Gastrocnemius medialis (tissue), 4 donors: Measurements from ENCODE around the gene DSCAML1.

Source experiments
- CTCF ChIP-seq, 5 experiments: fragments of 450-650 bp in 3 of 5; fragments of 200-600 bp in 2 of 5; sonication (generic) in 2 of 5; IDR thresholded peaks in 4 of 5; conservative IDR thresholded peaks in 1 of 5; 1 replicate in 4 of 5; 2 replicates in 1 of 5; pipeline ENCODE4 v1.5.1; 2016 to 2019; ENCODE audit warnings: antibody characterized with exemption in 5 of 5, mild to moderate bottlenecking in 3 of 5, moderate library complexity in 3 of 5
- POLR2A ChIP-seq, 2 donors: fragments of 450-650 bp; IDR thresholded peaks; one replicate each; pipeline ENCODE4 v1.6.1; 2017; ENCODE audit warnings: antibody characterized with exemption in 2 of 2, mild to moderate bottlenecking in 2 of 2, moderate library complexity in 2 of 2

DNA sequence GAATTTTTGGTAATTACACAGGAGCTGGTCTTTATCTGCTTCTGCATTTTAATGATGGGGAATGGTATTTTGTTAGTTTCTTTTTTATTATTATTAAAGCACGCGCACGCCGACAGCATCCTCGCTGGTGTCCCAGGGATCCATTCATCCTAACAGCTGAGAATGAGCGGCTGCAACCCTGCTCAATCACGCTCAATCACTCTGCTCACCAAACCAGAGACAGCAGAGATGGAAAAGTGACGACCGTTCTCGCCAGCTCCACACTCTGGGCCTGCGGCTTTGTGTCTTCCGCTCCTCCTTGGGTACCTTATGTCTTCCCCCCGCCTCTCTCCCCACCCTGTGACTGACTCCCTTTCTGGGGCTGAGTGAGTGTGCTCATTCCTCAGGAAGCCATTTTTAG lies 84.5 kb downstream of the DSCAML1 start:
- TF ChIP-seq CTCF (IDR thresholded peaks at IDR 0.05 in 4 of 5, conservative IDR thresholded peaks at IDR 0.05 in 1 of 5) (no peak), POLR2A (IDR thresholded peaks at IDR 0.05) (no peak)
